ENCODE results near the gene TTYH3. TPM values are rescaled to one million over a fixed set of nuclear protein-coding genes. Genes with fewer than 3 reads are reported as not detected.

The TTYH3 gene
- total RNA-seq, 2 experiments from 2014 or later, result 23.8 to 63.6 TPM

GRCh38 chr7:2650451-2650850 lies 18.7 kb downstream of the TTYH3 start:
- H2AFZ ChIP-seq (ENCODE audit: low read length), result no peak overlapping the region
- no peaks in the 10 kb centered on the region for H3K36me3 ChIP-seq (ENCODE audit: insufficient read depth, low read length)
- H3K4me2 ChIP-seq (ENCODE audit: low read length), result no peak overlapping the region
- intact Hi-C loops (cut with micrococcal nuclease; ENCODE audit: unreplicated experiment), result no loop called here
- H3K79me2 ChIP-seq (ENCODE audit: insufficient read depth, low read depth, low read length), result no peaks in the 10 kb centered on the region
- no peaks in the 10 kb centered on the region for H4K20me1 ChIP-seq (ENCODE audit: insufficient read depth, low read length)
- no peak overlapping the region for H3K27ac ChIP-seq (ENCODE audit: low read depth, low read length, poor library complexity, severe bottlenecking)
- BruUV-seq (replicated peaks), result no TSS peak
- DNase-seq (ENCODE audit: low spot score), result no peak
- TF ChIP-seq CTCF (conservative IDR thresholded peaks at IDR 0.05; ENCODE audit: low read length), result no peak
- TF ChIP-seq EZH2phosphoT487 (IDR thresholded peaks at IDR 0.05; ENCODE audit: borderline replicate concordance, low read depth, low read length), result no peak
- no peaks in the 10 kb centered on the region for H3K9me2 ChIP-seq (ENCODE audit: insufficient read depth, low read length)
- POLR2A ChIA-PET, result no interaction called here
- CTCF ChIA-PET (ENCODE audit: unreplicated experiment), result interaction anchor here (0.6 to 0.7 kb wide), 2 partner anchors 19 to 41 kb away, joined by 4 to 5 read pairs; no protein-coding TSS in a partner anchor
- no peaks in the 10 kb centered on the region for H3K9me3 ChIP-seq (ENCODE audit: low read length)
- H3K4me1 ChIP-seq (ENCODE audit: insufficient read depth, low read length, poor library complexity, severe bottlenecking), result peaks cover 19% of the 10 kb centered on the region
- H3K4me3 ChIP-seq (ENCODE audit: low read depth, low read length, poor library complexity, severe bottlenecking), result no peak overlapping the region

GRCh38 chr7:2651336-2651735 lies 19.6 kb downstream of the TTYH3 start:
- no peaks in the 10 kb centered on the region for H3K9me3 ChIP-seq (ENCODE audit: low read length)
- no peak overlapping the region for H2AFZ ChIP-seq (ENCODE audit: low read length)
- no peaks in the 10 kb centered on the region for H3K36me3 ChIP-seq (ENCODE audit: insufficient read depth, low read length)
- H3K4me1 ChIP-seq (ENCODE audit: insufficient read depth, low read length, poor library complexity, severe bottlenecking), result peaks cover 10% of the 10 kb centered on the region
- ChIA-PET POLR2A (no interaction called here), CTCF (ENCODE audit: unreplicated experiment) (no interaction called here)
- TF ChIP-seq EZH2phosphoT487 (IDR thresholded peaks at IDR 0.05; ENCODE audit: borderline replicate concordance, low read depth, low read length) (no peak), CTCF (conservative IDR thresholded peaks at IDR 0.05; ENCODE audit: low read length) (peak; percentile 60)
- H4K20me1 ChIP-seq (ENCODE audit: insufficient read depth, low read length), result no peaks in the 10 kb centered on the region
- intact Hi-C loops (cut with micrococcal nuclease; ENCODE audit: unreplicated experiment), result no loop called here
- no peak overlapping the region for H3K4me2 ChIP-seq (ENCODE audit: low read length)
- no peaks in the 10 kb centered on the region for H3K9me2 ChIP-seq (ENCODE audit: insufficient read depth, low read length)
- no TSS peak for BruUV-seq (replicated peaks)
- no peak overlapping the region for H3K4me3 ChIP-seq (ENCODE audit: low read depth, low read length, poor library complexity, severe bottlenecking)
- peak; percentile 54 for DNase-seq (ENCODE audit: low spot score)
- H3K27ac ChIP-seq (ENCODE audit: low read depth, low read length, poor library complexity, severe bottlenecking), result no peak overlapping the region
- no peaks in the 10 kb centered on the region for H3K79me2 ChIP-seq (ENCODE audit: insufficient read depth, low read depth, low read length)

GRCh38 chr7:2651847-2652735 lies 20.3 kb downstream of the TTYH3 start:
- H3K9me2 ChIP-seq (ENCODE audit: insufficient read depth, low read length), result no peaks in the 10 kb centered on the region
- ChIA-PET POLR2A (no interaction called here), CTCF (ENCODE audit: unreplicated experiment) (no interaction called here)
- no peaks in the 10 kb centered on the region for H4K20me1 ChIP-seq (ENCODE audit: insufficient read depth, low read length)
- no peak overlapping the region for H3K4me2 ChIP-seq (ENCODE audit: low read length)
- intact Hi-C loops (cut with micrococcal nuclease; ENCODE audit: unreplicated experiment), result no loop called here
- no peak overlapping the region for H3K4me3 ChIP-seq (ENCODE audit: low read depth, low read length, poor library complexity, severe bottlenecking)
- no peaks in the 10 kb centered on the region for H3K9me3 ChIP-seq (ENCODE audit: low read length)
- BruUV-seq (replicated peaks), result no TSS peak
- DNase-seq (ENCODE audit: low spot score), result no peak
- H3K36me3 ChIP-seq (ENCODE audit: insufficient read depth, low read length), result no peaks in the 10 kb centered on the region
- TF ChIP-seq EZH2phosphoT487 (IDR thresholded peaks at IDR 0.05; ENCODE audit: borderline replicate concordance, low read depth, low read length) (no peak), CTCF (conservative IDR thresholded peaks at IDR 0.05; ENCODE audit: low read length) (no peak)
- H3K79me2 ChIP-seq (ENCODE audit: insufficient read depth, low read depth, low read length), result no peaks in the 10 kb centered on the region
- H3K4me1 ChIP-seq (ENCODE audit: insufficient read depth, low read length, poor library complexity, severe bottlenecking), result peaks cover 3% of the 10 kb centered on the region
- H2AFZ ChIP-seq (ENCODE audit: low read length), result no peak overlapping the region
- no peak overlapping the region for H3K27ac ChIP-seq (ENCODE audit: low read depth, low read length, poor library complexity, severe bottlenecking)

Data from OCI-LY7 (cell line).